MM.1S (cell line): ENCODE data around the gene OVCA2.
A peak's percentile ranks its signal among the peaks of the same experiment; 100 is the strongest.

ENCODE experiments used
- DNase-seq: peaks from one replicate; pipeline ENCODE4 v3.0.0-alpha.2; 2015
- H2AFZ ChIP-seq: fragments of 300-600 bp; sonication (generic); 2 replicates; pipeline ENCODE4 v1.6.0; 2016; ENCODE audit warnings: antibody characterized with exemption, low read length
- H3F3A ChIP-seq: fragments of 300-600 bp; sonication (generic); 2 replicates; pipeline ENCODE4 v1.6.1; 2016; ENCODE audit warnings: mild to moderate bottlenecking, antibody characterized with exemption, low read length, moderate library complexity, mixed read lengths; ENCODE audit not compliant: insufficient read depth
- H3K27ac ChIP-seq: fragments of 300-600 bp; sonication (generic); 2 replicates; pipeline ENCODE4 v1.5.1; 2016; ENCODE audit warnings: mild to moderate bottlenecking, low read length
- H3K27me3 ChIP-seq: fragments of 300-600 bp; sonication (generic); replicated peaks from 2 replicates; pipeline ENCODE4 v1.6.0; 2016; ENCODE audit warnings: low read length; ENCODE audit not compliant: insufficient read depth
- H3K36me3 ChIP-seq: fragments of 300-600 bp; sonication (generic); replicated peaks from 2 replicates; pipeline ENCODE4 v1.6.1; 2016; ENCODE audit warnings: mild to moderate bottlenecking, low read length, mixed read lengths; ENCODE audit not compliant: insufficient read depth
- H3K4me1 ChIP-seq: fragments of 300-600 bp; sonication (generic); 2 replicates; pipeline ENCODE4 v1.6.1; 2016; ENCODE audit warnings: low read length, mixed read lengths
- H3K4me2 ChIP-seq: fragments of 300-600 bp; sonication (generic); 2 replicates; pipeline ENCODE4 v1.6.0; 2016; ENCODE audit warnings: low read depth, low read length
- H3K4me3 ChIP-seq: fragments of 300-600 bp; sonication (generic); 2 replicates; pipeline ENCODE4 v1.5.1; 2016; ENCODE audit warnings: low read length, mixed read lengths
- H3K79me2 ChIP-seq: fragments of 300-600 bp; sonication (generic); 2 replicates; pipeline ENCODE4 v1.6.1; 2016; ENCODE audit warnings: mixed run types, low read length, mixed read lengths
- H3K9ac ChIP-seq: fragments of 300-600 bp; sonication (generic); 2 replicates; pipeline ENCODE4 v1.6.1; 2016; ENCODE audit warnings: low read length, mixed read lengths
- H3K9me2 ChIP-seq: fragments of 300-600 bp; sonication (generic); replicated peaks from 2 replicates; pipeline ENCODE4 v1.6.1; 2016; ENCODE audit warnings: mild to moderate bottlenecking, low read length, mixed read lengths; ENCODE audit not compliant: insufficient read depth
- H3K9me3 ChIP-seq: fragments of 300-600 bp; sonication (generic); replicated peaks from 2 replicates; pipeline ENCODE4 v1.6.1; 2016; ENCODE audit warnings: mild to moderate bottlenecking, low read length, mixed read lengths; ENCODE audit not compliant: insufficient read depth
- H4K20me1 ChIP-seq: fragments of 300-600 bp; sonication (generic); 2 replicates; pipeline ENCODE4 v1.6.1; 2016; ENCODE audit warnings: mild to moderate bottlenecking, low read length, moderate library complexity, mixed read lengths; ENCODE audit not compliant: insufficient read depth
- CTCF ChIP-seq: fragments of 300-600 bp; sonication (generic); IDR thresholded peaks from 2 replicates; pipeline ENCODE4 v1.5.1; 2016; ENCODE audit warnings: antibody characterized with exemption, low read length, mixed read lengths
- EZH2 ChIP-seq: fragments of 300-600 bp; sonication (generic); optimal IDR thresholded peaks from 2 replicates; pipeline ENCODE3; 2017; ENCODE audit warnings: low read depth, mild to moderate bottlenecking, antibody characterized with exemption, low read length, mixed read lengths
- EZH2phosphoT487 ChIP-seq: fragments of 300-600 bp; sonication (generic); IDR thresholded peaks from 2 replicates; pipeline ENCODE4 v1.6.1; 2018; ENCODE audit warnings: antibody characterized with exemption, low read length

OVCA2 gene

GRCh38 chr17:2016494-2016893, 25.3 kb upstream of the OVCA2 start:
- no peak for DNase-seq
- peaks cover 15% of the 10 kb centered on the region for H3K4me1 ChIP-seq
- peaks cover 91% of the 10 kb centered on the region for H3K27me3 ChIP-seq
- H3K9ac ChIP-seq, result no peak overlapping the region
- H3F3A ChIP-seq, result no peaks in the 10 kb centered on the region; the same call in 1 of the 2 replicates
- H3K9me2 ChIP-seq, result no peaks in the 10 kb centered on the region
- no peak overlapping the region for H3K4me2 ChIP-seq
- no peak overlapping the region for H2AFZ ChIP-seq
- no peak for TF ChIP-seq EZH2phosphoT487
- no peak for TF ChIP-seq EZH2
- no peak for TF ChIP-seq CTCF
- no peak overlapping the region for H3K4me3 ChIP-seq
- no peak overlapping the region for H3K27ac ChIP-seq
- H3K79me2 ChIP-seq, result no peaks in the 10 kb centered on the region
- no peaks in the 10 kb centered on the region for H3K36me3 ChIP-seq
- no peaks in the 10 kb centered on the region for H4K20me1 ChIP-seq
- no peaks in the 10 kb centered on the region for H3K9me3 ChIP-seq

- Histone ChIP-seq H3K36me3 (no peaks in the 10 kb centered on the region), H3K27me3 (peaks cover 90% of the 10 kb centered on the region), H3K9me2 (no peaks in the 10 kb centered on the region), H3K4me3 (peak overlapping the region; percentile 19), H3K27ac (no peak overlapping the region; the same call in 1 of the 2 replicates), H3K9ac (peak overlapping the region; percentile 25; the same call in 1 of the 2 replicates), H3K4me1 (peaks cover 15% of the 10 kb centered on the region), H2AFZ (peak overlapping the region; percentile 44), H3K4me2 (peak overlapping the region; percentile 81), H4K20me1 (no peaks in the 10 kb centered on the region), H3K9me3 (no peaks in the 10 kb centered on the region), H3F3A (no peaks in the 10 kb centered on the region; the same call in 1 of the 2 replicates), H3K79me2 (no peaks in the 10 kb centered on the region)
- DNase-seq, result peak; percentile 84
- TF ChIP-seq CTCF (no peak), EZH2phosphoT487 (no peak), EZH2 (no peak)
These were observed 24.4 kb upstream of the OVCA2 start for GRCh38 chr17:2017274-2017941.

- H3K4me1 ChIP-seq, result peaks cover 15% of the 10 kb centered on the region
- H3K4me2 ChIP-seq, result no peak overlapping the region
- no peak for DNase-seq
- H3K27me3 ChIP-seq, result peaks cover 91% of the 10 kb centered on the region
- no peaks in the 10 kb centered on the region for H3K36me3 ChIP-seq
- no peak for TF ChIP-seq EZH2phosphoT487
- no peak for TF ChIP-seq EZH2
- TF ChIP-seq CTCF, result no peak
- H3K4me3 ChIP-seq, result no peak overlapping the region
- H3K79me2 ChIP-seq, result no peaks in the 10 kb centered on the region
- H3F3A ChIP-seq, result no peaks in the 10 kb centered on the region; the same call in 1 of the 2 replicates
- no peak overlapping the region for H3K27ac ChIP-seq
- H3K9ac ChIP-seq, result no peak overlapping the region
- no peaks in the 10 kb centered on the region for H4K20me1 ChIP-seq
- H3K9me3 ChIP-seq, result no peaks in the 10 kb centered on the region
- no peaks in the 10 kb centered on the region for H3K9me2 ChIP-seq
- H2AFZ ChIP-seq, result no peak overlapping the region
These were observed 22.9 kb upstream of the OVCA2 start for GRCh38 chr17:2018716-2019510.
